ENCODE results near the gene SRGAP1.

The SRGAP1 gene

DNA sequence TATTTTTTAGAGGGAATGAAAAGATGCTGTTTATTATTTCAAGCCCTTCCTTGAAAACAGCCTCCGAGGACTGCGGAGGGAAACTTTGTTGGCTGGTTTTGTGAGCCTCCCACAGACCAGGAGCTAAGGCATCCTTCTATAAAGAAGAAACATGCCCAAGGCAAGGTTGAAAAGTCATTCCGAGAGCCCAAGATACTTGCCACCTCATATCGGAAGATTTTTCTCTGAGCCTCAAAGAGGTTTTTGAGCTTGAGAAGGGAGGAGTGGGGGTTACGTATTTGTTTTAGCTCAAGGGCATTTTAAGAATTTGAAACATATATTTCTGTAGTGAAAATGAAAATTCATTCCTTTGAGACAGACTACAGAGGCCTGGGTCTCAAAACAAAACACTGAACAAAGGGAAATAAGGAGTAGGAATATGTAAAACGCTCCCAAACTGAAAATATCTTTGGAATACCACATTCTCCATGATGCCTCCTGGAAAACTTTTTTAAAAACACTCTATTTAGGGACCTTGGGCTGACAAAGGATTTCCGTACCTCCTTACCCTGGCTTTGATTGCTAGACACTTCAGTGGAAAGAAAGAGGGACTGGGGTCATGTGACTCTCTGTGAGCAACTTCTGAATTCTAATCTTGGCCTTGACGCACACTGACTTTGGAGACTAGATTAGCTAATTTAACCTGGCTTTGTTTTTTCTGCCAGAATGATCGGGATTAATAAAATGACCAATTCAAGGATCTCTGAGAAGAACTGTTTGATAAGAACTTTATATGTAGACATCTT is 180.9 kb downstream of the SRGAP1 start:
- Histone ChIP-seq H3K79me1 (ENCODE audit: low read depth, low read length) (no peaks in the 10 kb centered on the region), H2BK12ac (ENCODE audit: low read length) (no peak overlapping the region), H3K9ac (ENCODE audit: low read depth, low read length, poor library complexity) (no peak overlapping the region), H3K23ac (ENCODE audit: low read depth, low read length, poor library complexity) (no peak overlapping the region), H4K8ac (ENCODE audit: low read depth, low read length) (no peak overlapping the region), H2BK15ac (ENCODE audit: low read length) (no peak overlapping the region), H2AK5ac (ENCODE audit: low read depth, low read length) (no peak overlapping the region), H2AFZ (ENCODE audit: low read length) (no peak overlapping the region), H3K4me1 (ENCODE audit: control insufficient read depth in 2 of 2, insufficient read depth in 1 of 2, low read depth in 1 of 2, low read length in 2 of 2) (no peaks in the 10 kb centered on the region), H3K4me2 (ENCODE audit: insufficient read depth, low read length, poor library complexity, severe bottlenecking) (no peak overlapping the region), H2BK5ac (ENCODE audit: low read length) (no peak overlapping the region), H4K91ac (ENCODE audit: low read depth, low read length, poor library complexity) (no peak overlapping the region), H3K14ac (ENCODE audit: low read length) (no peak overlapping the region), H3K27me3 (ENCODE audit: control insufficient read depth in 3 of 3, insufficient read depth in 3 of 3, low read depth in 1 of 3, low read length in 3 of 3) (no peaks in the 10 kb centered on the region), H3K36me3 (replicated peaks in 1 of 2; ENCODE audit: control insufficient read depth in 2 of 2, insufficient read depth in 2 of 2, low read length in 2 of 2) (peaks cover 0 to 26% of the 10 kb centered on the region in 2 donors), H2BK120ac (ENCODE audit: low read depth, low read length) (no peak overlapping the region), H3K4ac (ENCODE audit: low read length) (no peak overlapping the region), H3K18ac (ENCODE audit: low read length) (no peak overlapping the region), H3K27ac (replicated peaks; ENCODE audit: low read length) (no peak overlapping the region), H3K4me3 (ENCODE audit: low read length in 2 of 2) (no peak overlapping the region), H3K9me3 (replicated peaks in 1 of 2; ENCODE audit: control insufficient read depth in 2 of 2, insufficient read depth in 1 of 2, low read depth in 1 of 2, low read length in 2 of 2) (peaks cover 0 to 3% of the 10 kb centered on the region in 2 donors)
- DNase-seq (ENCODE audit: low spot score), result no peak
- WGBS, 2 donors (ENCODE audit: extremely low coverage in 2 of 2, insufficient read length in 2 of 2, insufficient replicate concordance in 1 of 2), result no CpG with 5 or more reads among the region's 9 CpGs

DNA sequence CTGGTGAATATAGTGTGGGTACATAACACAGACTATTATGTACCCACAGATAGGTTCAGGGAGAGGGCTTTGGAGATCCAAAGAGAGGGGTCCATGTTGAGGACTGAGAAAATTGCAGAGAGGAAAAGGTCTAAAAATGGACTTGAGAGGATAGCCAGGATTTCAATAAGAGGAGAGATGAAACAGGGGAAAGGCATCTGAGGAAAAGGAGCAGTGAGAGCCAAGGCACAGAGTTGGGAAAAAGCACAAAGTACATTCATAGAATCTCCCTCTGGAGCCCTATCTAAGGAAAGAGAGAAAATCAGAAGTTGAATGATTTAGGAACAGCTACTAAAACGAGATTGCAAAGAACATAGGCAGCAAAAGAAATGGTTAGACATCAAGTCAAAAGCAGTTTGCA is 182.8 kb downstream of the SRGAP1 start:
- Histone ChIP-seq H3K9ac (ENCODE audit: low read depth, low read length, poor library complexity) (no peak overlapping the region), H2BK120ac (ENCODE audit: low read depth, low read length) (no peak overlapping the region), H4K8ac (ENCODE audit: low read depth, low read length) (no peak overlapping the region), H3K79me1 (ENCODE audit: low read depth, low read length) (no peaks in the 10 kb centered on the region), H2AFZ (ENCODE audit: low read length) (no peak overlapping the region), H3K27me3 (ENCODE audit: control insufficient read depth in 3 of 3, insufficient read depth in 3 of 3, low read depth in 1 of 3, low read length in 3 of 3) (no peaks in the 10 kb centered on the region), H2AK5ac (ENCODE audit: low read depth, low read length) (no peak overlapping the region), H3K4me3 (ENCODE audit: low read length in 2 of 2) (no peak overlapping the region), H2BK12ac (ENCODE audit: low read length) (no peak overlapping the region), H2BK15ac (ENCODE audit: low read length) (no peak overlapping the region), H2BK5ac (ENCODE audit: low read length) (no peak overlapping the region), H3K4me1 (ENCODE audit: control insufficient read depth in 2 of 2, insufficient read depth in 1 of 2, low read depth in 1 of 2, low read length in 2 of 2) (no peaks in the 10 kb centered on the region), H3K14ac (ENCODE audit: low read length) (no peak overlapping the region), H3K23ac (ENCODE audit: low read depth, low read length, poor library complexity) (no peak overlapping the region), H4K91ac (ENCODE audit: low read depth, low read length, poor library complexity) (no peak overlapping the region), H3K4me2 (ENCODE audit: insufficient read depth, low read length, poor library complexity, severe bottlenecking) (no peak overlapping the region), H3K27ac (replicated peaks; ENCODE audit: low read length) (no peak overlapping the region), H3K18ac (ENCODE audit: low read length) (no peak overlapping the region), H3K9me3 (replicated peaks in 1 of 2; ENCODE audit: control insufficient read depth in 2 of 2, insufficient read depth in 1 of 2, low read depth in 1 of 2, low read length in 2 of 2) (peaks cover 0 to 13% of the 10 kb centered on the region in 2 donors), H3K36me3 (replicated peaks in 1 of 2; ENCODE audit: control insufficient read depth in 2 of 2, insufficient read depth in 2 of 2, low read length in 2 of 2) (peaks cover 0 to 27% of the 10 kb centered on the region in 2 donors), H3K4ac (ENCODE audit: low read length) (no peak overlapping the region)
- no peak for DNase-seq (ENCODE audit: low spot score)
- no CpG with 5 or more reads among the region's 1 CpG for WGBS, 2 donors (ENCODE audit: extremely low coverage in 2 of 2, insufficient read length in 2 of 2, insufficient replicate concordance in 1 of 2)

DNA sequence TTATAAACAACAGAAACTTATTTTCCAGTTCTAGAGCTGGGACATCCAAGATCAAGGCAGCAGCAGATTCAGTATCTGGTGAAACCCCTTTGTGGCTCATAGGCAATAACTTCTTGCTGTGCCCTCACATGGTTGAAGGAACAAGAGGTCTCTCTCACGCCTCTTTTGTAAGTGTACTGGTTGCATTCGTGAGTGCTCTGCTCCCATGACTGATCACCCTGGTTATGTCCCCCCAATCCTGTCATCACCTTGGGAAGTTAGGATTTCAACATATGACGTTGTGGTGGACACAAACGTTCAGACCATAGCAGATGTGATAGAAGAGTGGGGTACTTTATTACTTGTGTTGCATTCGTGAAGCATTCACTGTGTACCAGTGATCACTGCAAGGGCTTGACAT is 184.0 kb downstream of the SRGAP1 start:
- Histone ChIP-seq H3K9me3 (replicated peaks in 1 of 2; ENCODE audit: control insufficient read depth in 2 of 2, insufficient read depth in 1 of 2, low read depth in 1 of 2, low read length in 2 of 2) (peaks cover 0 to 15% of the 10 kb centered on the region in 2 donors), H3K4ac (ENCODE audit: low read length) (no peak overlapping the region), H2BK12ac (ENCODE audit: low read length) (no peak overlapping the region), H3K27me3 (ENCODE audit: control insufficient read depth in 3 of 3, insufficient read depth in 3 of 3, low read depth in 1 of 3, low read length in 3 of 3) (no peaks in the 10 kb centered on the region), H4K8ac (ENCODE audit: low read depth, low read length) (no peak overlapping the region), H3K9ac (ENCODE audit: low read depth, low read length, poor library complexity) (no peak overlapping the region), H3K23ac (ENCODE audit: low read depth, low read length, poor library complexity) (no peak overlapping the region), H2BK5ac (ENCODE audit: low read length) (no peak overlapping the region), H3K4me3 (ENCODE audit: low read length in 2 of 2) (no peak overlapping the region), H3K36me3 (replicated peaks in 1 of 2; ENCODE audit: control insufficient read depth in 2 of 2, insufficient read depth in 2 of 2, low read length in 2 of 2) (peaks cover 0 to 22% of the 10 kb centered on the region in 2 donors), H3K79me1 (ENCODE audit: low read depth, low read length) (no peaks in the 10 kb centered on the region), H2AK5ac (ENCODE audit: low read depth, low read length) (no peak overlapping the region), H2BK15ac (ENCODE audit: low read length) (no peak overlapping the region), H3K14ac (ENCODE audit: low read length) (no peak overlapping the region), H3K18ac (ENCODE audit: low read length) (no peak overlapping the region), H3K4me2 (ENCODE audit: insufficient read depth, low read length, poor library complexity, severe bottlenecking) (no peak overlapping the region), H4K91ac (ENCODE audit: low read depth, low read length, poor library complexity) (no peak overlapping the region), H3K27ac (replicated peaks; ENCODE audit: low read length) (no peak overlapping the region), H2BK120ac (ENCODE audit: low read depth, low read length) (no peak overlapping the region), H2AFZ (ENCODE audit: low read length) (no peak overlapping the region), H3K4me1 (ENCODE audit: control insufficient read depth in 2 of 2, insufficient read depth in 1 of 2, low read depth in 1 of 2, low read length in 2 of 2) (no peaks in the 10 kb centered on the region)
- WGBS, 2 donors (ENCODE audit: extremely low coverage in 2 of 2, insufficient read length in 2 of 2, insufficient replicate concordance in 1 of 2), result no CpG with 5 or more reads among the region's 5 CpGs
- no peak for DNase-seq (ENCODE audit: low spot score)

DNA sequence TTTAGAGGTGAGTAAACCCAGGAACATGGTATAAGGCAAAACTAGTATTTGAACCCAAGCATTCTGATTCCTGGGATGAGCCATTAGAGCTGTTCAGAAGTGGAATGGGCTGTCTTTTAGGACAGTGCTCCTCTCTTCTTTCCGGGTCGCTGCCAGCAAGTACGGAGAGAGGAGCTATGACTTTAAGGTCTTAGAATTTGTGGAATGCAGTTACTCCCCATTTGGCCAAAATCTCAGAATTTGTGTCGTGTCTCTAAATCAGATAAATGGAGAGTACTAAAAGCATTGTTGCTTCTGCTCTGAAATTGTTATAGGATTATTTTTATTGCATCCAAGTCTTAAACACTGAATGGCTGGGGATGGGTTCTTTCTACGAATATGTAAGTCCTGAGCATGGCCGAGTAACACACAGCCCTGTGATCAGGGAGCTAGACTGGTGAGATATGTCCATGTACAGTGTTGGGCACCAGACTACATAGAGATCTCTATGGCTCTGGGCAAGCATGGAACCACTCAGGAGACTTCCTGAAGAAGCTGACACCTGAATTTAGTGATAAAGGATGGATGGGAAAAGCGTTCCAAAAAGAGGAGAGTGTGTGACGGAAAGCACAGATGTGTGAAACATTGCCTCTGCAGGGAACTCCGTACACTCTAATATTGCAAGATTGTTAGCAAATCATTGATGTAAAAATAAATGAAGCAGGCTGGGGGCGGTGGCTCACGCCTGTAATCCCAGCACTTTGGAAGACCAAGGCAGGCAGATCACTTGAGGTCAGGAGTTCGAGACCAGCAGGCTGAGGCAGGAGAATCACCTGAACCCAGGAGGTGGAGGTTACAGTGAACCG is 184.7 kb downstream of the SRGAP1 start:
- no peak overlapping the region for H3K14ac ChIP-seq (ENCODE audit: low read length)
- H2BK120ac ChIP-seq (ENCODE audit: low read depth, low read length), result no peak overlapping the region
- no peak overlapping the region for H2BK15ac ChIP-seq (ENCODE audit: low read length)
- H3K23ac ChIP-seq (ENCODE audit: low read depth, low read length, poor library complexity), result no peak overlapping the region
- H3K27me3 ChIP-seq (ENCODE audit: control insufficient read depth in 3 of 3, insufficient read depth in 3 of 3, low read depth in 1 of 3, low read length in 3 of 3), result no peaks in the 10 kb centered on the region
- no peak for DNase-seq (ENCODE audit: low spot score)
- no peak overlapping the region for H3K9ac ChIP-seq (ENCODE audit: low read depth, low read length, poor library complexity)
- no peak overlapping the region for H2BK12ac ChIP-seq (ENCODE audit: low read length)
- H3K4ac ChIP-seq (ENCODE audit: low read length), result no peak overlapping the region
- no peak overlapping the region for H2BK5ac ChIP-seq (ENCODE audit: low read length)
- no peak overlapping the region for H2AK5ac ChIP-seq (ENCODE audit: low read depth, low read length)
- no peak overlapping the region for H3K18ac ChIP-seq (ENCODE audit: low read length)
- no peak overlapping the region for H4K91ac ChIP-seq (ENCODE audit: low read depth, low read length, poor library complexity)
- peaks cover 0 to 22% of the 10 kb centered on the region in 2 donors for H3K36me3 ChIP-seq (replicated peaks in 1 of 2; ENCODE audit: control insufficient read depth in 2 of 2, insufficient read depth in 2 of 2, low read length in 2 of 2)
- no peak overlapping the region for H3K4me2 ChIP-seq (ENCODE audit: insufficient read depth, low read length, poor library complexity, severe bottlenecking)
- no peaks in the 10 kb centered on the region for H3K79me1 ChIP-seq (ENCODE audit: low read depth, low read length)
- peaks cover 0 to 15% of the 10 kb centered on the region in 2 donors for H3K9me3 ChIP-seq (replicated peaks in 1 of 2; ENCODE audit: control insufficient read depth in 2 of 2, insufficient read depth in 1 of 2, low read depth in 1 of 2, low read length in 2 of 2)
- no CpG with 5 or more reads among the region's 13 CpGs for WGBS, 2 donors (ENCODE audit: extremely low coverage in 2 of 2, insufficient read length in 2 of 2, insufficient replicate concordance in 1 of 2)
- no peak overlapping the region for H2AFZ ChIP-seq (ENCODE audit: low read length)
- H3K4me3 ChIP-seq (ENCODE audit: low read length in 2 of 2), result no peak overlapping the region
- H4K8ac ChIP-seq (ENCODE audit: low read depth, low read length), result no peak overlapping the region
- no peak overlapping the region for H3K27ac ChIP-seq (replicated peaks; ENCODE audit: low read length)
- H3K4me1 ChIP-seq (ENCODE audit: control insufficient read depth in 2 of 2, insufficient read depth in 1 of 2, low read depth in 1 of 2, low read length in 2 of 2), result no peaks in the 10 kb centered on the region

Measured in neuronal stem cell (in vitro differentiated cells).